Measurements from ENCODE around the gene SPG21. TPM values are rescaled to one million over a fixed set of nuclear protein-coding genes. Genes with fewer than 3 reads are reported as not detected.

SPG21 gene
- total and polyA plus RNA-seq, 2 donors (not counting 1 experiment from before 2014, with no cell fraction given) = 43.7 to 94.4 TPM

DNA sequence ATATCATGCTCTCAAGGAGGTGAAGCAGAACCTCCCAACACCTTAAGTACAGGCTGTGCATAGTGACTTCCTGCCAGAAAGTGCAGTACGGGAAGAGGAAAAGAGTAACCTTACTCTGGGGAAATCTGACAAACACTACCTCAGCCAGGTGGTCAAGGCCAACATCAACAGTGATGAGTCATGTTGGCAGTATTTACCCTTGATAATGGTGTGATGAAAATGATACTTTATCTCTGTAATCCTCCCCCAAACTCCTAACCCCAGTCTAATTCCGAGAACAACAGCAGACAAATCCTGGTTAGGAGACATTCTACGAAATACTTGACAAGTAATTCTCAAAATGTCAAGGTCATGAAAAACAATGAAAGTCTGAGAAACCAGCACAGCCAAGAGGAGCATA lies 51.5 kb downstream of the SPG21 start:
- no peaks in the 10 kb centered on the region for H3K27me3 ChIP-seq (replicated peaks in 1 of 4; ENCODE audit: control extremely low read depth in 1 of 4, control insufficient read depth in 3 of 4, insufficient read depth in 4 of 4, low read length in 3 of 4)
- no peak overlapping the region for H3K4me3 ChIP-seq (ENCODE audit: control extremely low read depth in 1 of 5, extremely low read depth in 1 of 5, insufficient read depth in 1 of 5, low read depth in 2 of 5, low read length in 4 of 5)
- H3K36me3 ChIP-seq (replicated peaks in 1 of 2; ENCODE audit: control extremely low read depth in 1 of 2, control insufficient read depth in 1 of 2, extremely low read depth in 1 of 2, insufficient read depth in 2 of 2, low read length in 1 of 2) = no peaks in the 10 kb centered on the region
- intact Hi-C loops (cut with micrococcal nuclease) = no loop called here
- H3K27ac ChIP-seq (ENCODE audit: low read length in 2 of 2) = no peak overlapping the region
- H3K9me3 Mint-ChIP-seq (ENCODE audit: insufficient read depth) = no peaks in the 10 kb centered on the region
- H4K20me1 ChIP-seq (ENCODE audit: control insufficient read depth, insufficient read depth, low read length, poor library complexity, severe bottlenecking) = no peaks in the 10 kb centered on the region
- H3K9ac ChIP-seq (ENCODE audit: low read length) = no peak overlapping the region
- 83% methylated on average over 2 of the region's 3 CpGs for WGBS (ENCODE audit: insufficient coverage)
- no peak overlapping the region for H3K27ac Mint-ChIP-seq
- POLR2A ChIA-PET = no interaction called here
- no peak overlapping the region for H2AFZ ChIP-seq (ENCODE audit: insufficient read depth, low read depth, low read length, poor library complexity, severe bottlenecking)
- no peak overlapping the region for H3K4me2 ChIP-seq (replicated peaks; ENCODE audit: low read depth, low read length, poor library complexity, severe bottlenecking)
- no peaks in the 10 kb centered on the region for H3K4me1 ChIP-seq (ENCODE audit: control insufficient read depth in 2 of 2, insufficient read depth in 2 of 2, low read length in 2 of 2)
- H3K79me2 ChIP-seq (ENCODE audit: control insufficient read depth, insufficient read depth, low read length) = no peaks in the 10 kb centered on the region
- no peak for ATAC-seq (ENCODE audit: low read depth)
- no peaks in the 10 kb centered on the region for H3K27me3 Mint-ChIP-seq
- H3K4me3 Mint-ChIP-seq = no peak overlapping the region
- H3K4me1 Mint-ChIP-seq = peaks cover 2% of the 10 kb centered on the region
- no peak for DNase-seq
- no peaks in the 10 kb centered on the region for H3K9me3 ChIP-seq (ENCODE audit: control extremely low read depth in 1 of 3, control insufficient read depth in 2 of 3, insufficient read depth in 1 of 3, low read length in 2 of 3)
- TF ChIP-seq EZH2 (IDR thresholded peaks at IDR 0.05; ENCODE audit: borderline replicate concordance, insufficient read depth, low read depth, low read length, poor library complexity, severe bottlenecking) = no peak
- TF ChIP-seq, protein P1, sequence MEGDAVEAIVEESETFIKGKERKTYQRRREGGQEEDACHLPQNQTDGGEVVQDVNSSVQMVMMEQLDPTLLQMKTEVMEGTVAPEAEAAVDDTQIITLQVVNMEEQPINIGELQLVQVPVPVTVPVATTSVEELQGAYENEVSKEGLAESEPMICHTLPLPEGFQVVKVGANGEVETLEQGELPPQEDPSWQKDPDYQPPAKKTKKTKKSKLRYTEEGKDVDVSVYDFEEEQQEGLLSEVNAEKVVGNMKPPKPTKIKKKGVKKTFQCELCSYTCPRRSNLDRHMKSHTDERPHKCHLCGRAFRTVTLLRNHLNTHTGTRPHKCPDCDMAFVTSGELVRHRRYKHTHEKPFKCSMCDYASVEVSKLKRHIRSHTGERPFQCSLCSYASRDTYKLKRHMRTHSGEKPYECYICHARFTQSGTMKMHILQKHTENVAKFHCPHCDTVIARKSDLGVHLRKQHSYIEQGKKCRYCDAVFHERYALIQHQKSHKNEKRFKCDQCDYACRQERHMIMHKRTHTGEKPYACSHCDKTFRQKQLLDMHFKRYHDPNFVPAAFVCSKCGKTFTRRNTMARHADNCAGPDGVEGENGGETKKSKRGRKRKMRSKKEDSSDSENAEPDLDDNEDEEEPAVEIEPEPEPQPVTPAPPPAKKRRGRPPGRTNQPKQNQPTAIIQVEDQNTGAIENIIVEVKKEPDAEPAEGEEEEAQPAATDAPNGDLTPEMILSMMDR (IDR thresholded peaks at IDR 0.05) = no peak
- CTCF ChIA-PET = no interaction called here

DNA sequence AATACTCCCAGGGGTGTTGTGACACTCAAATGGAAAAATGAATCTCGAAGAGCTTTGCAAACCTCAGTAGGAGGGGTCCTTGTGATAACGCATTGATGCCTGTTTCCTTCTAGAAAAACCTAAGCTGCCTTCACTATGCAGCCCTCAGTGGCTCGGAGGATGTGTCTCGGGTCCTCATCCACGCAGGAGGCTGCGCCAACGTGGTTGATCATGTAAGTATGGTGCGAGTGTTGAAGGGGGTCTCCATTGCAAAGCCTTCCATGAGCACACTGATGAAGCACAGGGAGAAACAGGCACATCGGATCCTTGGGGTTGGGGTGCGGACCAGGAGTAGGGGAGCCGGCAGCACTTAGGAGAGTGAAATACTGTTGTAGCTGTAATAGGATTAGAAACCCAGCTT lies 55.7 kb downstream of the SPG21 start:
- no peaks in the 10 kb centered on the region for H3K79me2 ChIP-seq (ENCODE audit: control insufficient read depth, insufficient read depth, low read length)
- no peak overlapping the region for H2AFZ ChIP-seq (ENCODE audit: insufficient read depth, low read depth, low read length, poor library complexity, severe bottlenecking)
- no peak overlapping the region for H3K27ac ChIP-seq (ENCODE audit: low read length in 2 of 2)
- Mint-ChIP-seq H3K4me3 (no peak overlapping the region), H3K4me1 (peaks cover 9% of the 10 kb centered on the region), H3K27me3 (no peaks in the 10 kb centered on the region), H3K27ac (no peak overlapping the region), H3K9me3 (ENCODE audit: insufficient read depth) (peaks cover 1% of the 10 kb centered on the region)
- no peak overlapping the region for H3K4me3 ChIP-seq (ENCODE audit: control extremely low read depth in 1 of 5, extremely low read depth in 1 of 5, insufficient read depth in 1 of 5, low read depth in 2 of 5, low read length in 4 of 5)
- H3K9me3 ChIP-seq (ENCODE audit: control extremely low read depth in 1 of 3, control insufficient read depth in 2 of 3, insufficient read depth in 1 of 3, low read length in 2 of 3) = no peaks in the 10 kb centered on the region
- no peak for ATAC-seq (ENCODE audit: low read depth)
- H4K20me1 ChIP-seq (ENCODE audit: control insufficient read depth, insufficient read depth, low read length, poor library complexity, severe bottlenecking) = no peaks in the 10 kb centered on the region
- peaks cover 0 to 3% of the 10 kb centered on the region in 2 donors for H3K4me1 ChIP-seq (ENCODE audit: control insufficient read depth in 2 of 2, insufficient read depth in 2 of 2, low read length in 2 of 2)
- H3K36me3 ChIP-seq (replicated peaks in 1 of 2; ENCODE audit: control extremely low read depth in 1 of 2, control insufficient read depth in 1 of 2, extremely low read depth in 1 of 2, insufficient read depth in 2 of 2, low read length in 1 of 2) = peaks cover 0 to 3% of the 10 kb centered on the region in 2 experiments
- no peak for DNase-seq
- H3K9ac ChIP-seq (ENCODE audit: low read length) = no peak overlapping the region
- H3K27me3 ChIP-seq (replicated peaks in 1 of 4; ENCODE audit: control extremely low read depth in 1 of 4, control insufficient read depth in 3 of 4, insufficient read depth in 4 of 4, low read length in 3 of 4) = no peaks in the 10 kb centered on the region
- H3K4me2 ChIP-seq (replicated peaks; ENCODE audit: low read depth, low read length, poor library complexity, severe bottlenecking) = no peak overlapping the region
- 99% methylated on average over 8 of the region's 11 CpGs for WGBS (ENCODE audit: insufficient coverage)
- intact Hi-C loops (cut with micrococcal nuclease) = no loop called here
- CTCF ChIA-PET = interaction anchor here (0.8 to 1.0 kb wide), 2 partner anchors 38 to 206 kb away, joined by 3 read pairs; no protein-coding TSS in a partner anchor
- POLR2A ChIA-PET = no interaction called here
- TF ChIP-seq, protein P1 (IDR thresholded peaks at IDR 0.05) = no peak
- TF ChIP-seq EZH2 (IDR thresholded peaks at IDR 0.05; ENCODE audit: borderline replicate concordance, insufficient read depth, low read depth, low read length, poor library complexity, severe bottlenecking) = no peak

Data from B cell (primary cell).